Trophoblast cell (in vitro differentiated cells and primary cell): ENCODE results near the gene HOPX.
"Not testable (repeated sequence)": the region's sequence is repeated elsewhere in the genome, so short reads cannot be mapped to it uniquely, and the experiment has no call there.

Source experiments
- DNase-seq, 2 donors: peaks; one replicate each; pipeline ENCODE4 v3.0.0-alpha.2; 2016
- H2AFZ ChIP-seq: 2 replicates; pipeline ENCODE4 v1.6.1; 2013; ENCODE audit warnings: low read length, moderate library complexity, mild to moderate bottlenecking; ENCODE audit not compliant: insufficient read depth, poor library complexity
- H2AK5ac ChIP-seq: 2 replicates; pipeline ENCODE4 v1.6.1; 2013; ENCODE audit warnings: mild to moderate bottlenecking, low read length
- H2BK120ac ChIP-seq: 2 replicates; pipeline ENCODE4 v1.6.1; 2013; ENCODE audit warnings: low read length, mild to moderate bottlenecking, moderate library complexity; ENCODE audit not compliant: insufficient read depth, poor library complexity
- H2BK12ac ChIP-seq: 2 replicates; pipeline ENCODE4 v1.6.1; 2013; ENCODE audit warnings: mild to moderate bottlenecking, low read length, moderate library complexity
- H2BK5ac ChIP-seq: 2 replicates; pipeline ENCODE4 v1.6.1; 2013; ENCODE audit warnings: low read length, low read depth, moderate library complexity, mild to moderate bottlenecking; ENCODE audit not compliant: poor library complexity
- H3K14ac ChIP-seq: 2 replicates; pipeline ENCODE4 v1.6.1; 2013; ENCODE audit warnings: mild to moderate bottlenecking, low read length
- H3K18ac ChIP-seq: 2 replicates; pipeline ENCODE4 v1.6.1; 2013; ENCODE audit warnings: mild to moderate bottlenecking, low read length
- H3K23ac ChIP-seq: 2 replicates; pipeline ENCODE4 v1.6.1; 2013; ENCODE audit warnings: low read length
- H3K27ac ChIP-seq: 2 replicates; pipeline ENCODE4 v1.5.1; 2013; ENCODE audit warnings: low read depth, mild to moderate bottlenecking, inconsistent platforms, low read length, moderate library complexity
- H3K27me3 ChIP-seq: 2 replicates; pipeline ENCODE4 v1.6.1; 2013; ENCODE audit warnings: inconsistent platforms, mild to moderate bottlenecking, low read length, moderate library complexity; ENCODE audit not compliant: insufficient read depth
- H3K36me3 ChIP-seq, 2 experiments: 1 replicate in 1 of 2; 2 replicates in 1 of 2; pipeline ENCODE4 v1.6.1; 2013; ENCODE audit warnings: low read length in 2 of 2, mild to moderate bottlenecking in 2 of 2, moderate library complexity in 1 of 2; ENCODE audit not compliant: insufficient read depth in 2 of 2, control insufficient read depth in 1 of 2
- H3K4ac ChIP-seq: 2 replicates; pipeline ENCODE4 v1.6.1; 2013; ENCODE audit warnings: low read depth, mild to moderate bottlenecking, low read length, moderate library complexity
- H3K4me1 ChIP-seq, 2 experiments: 1 replicate in 1 of 2; 2 replicates in 1 of 2; pipeline ENCODE4 v1.6.1; 2013; ENCODE audit warnings: low read length in 2 of 2, mild to moderate bottlenecking in 2 of 2, moderate library complexity in 1 of 2; ENCODE audit not compliant: insufficient read depth in 2 of 2, control insufficient read depth in 1 of 2
- H3K4me2 ChIP-seq: 2 replicates; pipeline ENCODE4 v1.6.1; 2013; ENCODE audit warnings: inconsistent platforms, mild to moderate bottlenecking, low read length, moderate library complexity
- H3K4me3 ChIP-seq: 2 replicates; pipeline ENCODE4 v1.5.1; 2013; ENCODE audit warnings: mild to moderate bottlenecking, low read depth, low read length, inconsistent platforms
- H3K79me1 ChIP-seq: one replicate; pipeline ENCODE4 v1.6.1; 2013; ENCODE audit warnings: low read length
- H3K79me2 ChIP-seq: 2 replicates; pipeline ENCODE4 v1.6.1; 2013; ENCODE audit warnings: low read length, mild to moderate bottlenecking; ENCODE audit not compliant: control insufficient read depth, insufficient read depth, poor library complexity
- H3K9ac ChIP-seq: 2 replicates; pipeline ENCODE4 v1.6.1; 2013; ENCODE audit warnings: mild to moderate bottlenecking, low read length
- H3K9me3 ChIP-seq: 2 replicates; pipeline ENCODE4 v1.6.1; 2013; ENCODE audit warnings: low read depth, mild to moderate bottlenecking, control low read depth, inconsistent platforms, low read length; ENCODE audit not compliant: insufficient read depth
- H4K12ac ChIP-seq: 2 replicates; pipeline ENCODE4 v1.6.1; 2013; ENCODE audit warnings: low read depth, mild to moderate bottlenecking, low read length, moderate library complexity
- H4K8ac ChIP-seq: 2 replicates; pipeline ENCODE4 v1.6.1; 2013; ENCODE audit warnings: low read depth, mild to moderate bottlenecking, low read length, moderate library complexity
- H4K91ac ChIP-seq: one replicate; pipeline ENCODE4 v1.6.1; 2013; ENCODE audit warnings: low read depth, mild to moderate bottlenecking, low read length, moderate library complexity
- WGBS: extraction: QIAGEN DNeasy Blood & Tissue Kit; methylation state at CpG from one replicate; pipeline ENCODE4 v1.1.7; 2013; ENCODE audit warnings: missing lambda C conversion rate; ENCODE audit not compliant: insufficient read length, insufficient coverage; ENCODE audit errors: extremely low coverage; 5-methylcytosine and 5-hydroxymethylcytosine counted together

Gene HOPX

GRCh38 chr4:56637791-56638190 is 43.3 kb downstream of the HOPX start:
- Histone ChIP-seq H3K23ac (no peak overlapping the region), H3K79me1 (no peaks in the 10 kb centered on the region), H2AK5ac (no peak overlapping the region), H3K4me1 (peaks cover 0 to 3% of the 10 kb centered on the region in 2 experiments), H3K79me2 (no peaks in the 10 kb centered on the region), H3K4me3 (no peak overlapping the region), H3K9ac (no peak overlapping the region), H2AFZ (no peak overlapping the region), H3K4ac (no peak overlapping the region), H4K91ac (no peak overlapping the region), H3K18ac (no peak overlapping the region), H2BK120ac (no peak overlapping the region), H4K8ac (no peak overlapping the region), H4K12ac (no peak overlapping the region), H2BK5ac (no peak overlapping the region), H3K14ac (no peak overlapping the region), H3K27ac (no peak overlapping the region), H3K27me3 (no peaks in the 10 kb centered on the region), H2BK12ac (no peak overlapping the region), H3K4me2 (no peak overlapping the region), H3K36me3 (no peaks in the 10 kb centered on the region), H3K9me3 (no peaks in the 10 kb centered on the region)
- DNase-seq = no peak

GRCh38 chr4:56637154-56637553 is 43.9 kb downstream of the HOPX start:
- H3K27me3 ChIP-seq = no peaks in the 10 kb centered on the region
- H3K4me2 ChIP-seq = no peak overlapping the region
- no peak overlapping the region for H2BK120ac ChIP-seq
- no peak overlapping the region for H2AK5ac ChIP-seq
- H3K36me3 ChIP-seq = no peaks in the 10 kb centered on the region
- no peak overlapping the region for H4K8ac ChIP-seq
- peaks cover 0 to 3% of the 10 kb centered on the region in 2 experiments for H3K4me1 ChIP-seq
- no peak overlapping the region for H2AFZ ChIP-seq
- no peaks in the 10 kb centered on the region for H3K9me3 ChIP-seq
- no CpG with 5 or more reads among the region's 1 CpG for WGBS
- H3K79me1 ChIP-seq = no peaks in the 10 kb centered on the region
- no peak overlapping the region for H3K9ac ChIP-seq
- no peak overlapping the region for H2BK12ac ChIP-seq
- H4K12ac ChIP-seq = no peak overlapping the region
- H3K14ac ChIP-seq = no peak overlapping the region
- no peak overlapping the region for H3K4ac ChIP-seq
- H3K23ac ChIP-seq = no peak overlapping the region
- no peak overlapping the region for H4K91ac ChIP-seq
- no peak overlapping the region for H3K18ac ChIP-seq
- H3K27ac ChIP-seq = no peak overlapping the region
- no peak overlapping the region for H3K4me3 ChIP-seq
- no peak for DNase-seq
- no peak overlapping the region for H2BK5ac ChIP-seq
- no peaks in the 10 kb centered on the region for H3K79me2 ChIP-seq

GRCh38 chr4:56634954-56635353 is 46.1 kb downstream of the HOPX start:
- not testable (repeated sequence) for H2AFZ ChIP-seq, H3K36me3 ChIP-seq, H3K27ac ChIP-seq, H3K4me2 ChIP-seq, H3K9me3 ChIP-seq, H3K14ac ChIP-seq, H3K23ac ChIP-seq, H2BK5ac ChIP-seq, H3K4me1 ChIP-seq, H3K18ac ChIP-seq, H3K4ac ChIP-seq, H3K9ac ChIP-seq, H2AK5ac ChIP-seq, H3K4me3 ChIP-seq, H3K27me3 ChIP-seq, H4K91ac ChIP-seq, DNase-seq, H4K12ac ChIP-seq, H3K79me1 ChIP-seq, H2BK12ac ChIP-seq, H2BK120ac ChIP-seq, H4K8ac ChIP-seq, H3K79me2 ChIP-seq
- WGBS = no CpG with 5 or more reads among the region's 9 CpGs

GRCh38 chr4:56633486-56633885 is 47.6 kb downstream of the HOPX start:
- Histone ChIP-seq H3K27me3 (no peaks in the 10 kb centered on the region), H2AFZ (no peak overlapping the region), H3K9ac (no peak overlapping the region), H3K79me1 (no peaks in the 10 kb centered on the region), H3K23ac (no peak overlapping the region), H3K4me3 (no peak overlapping the region), H3K14ac (no peak overlapping the region), H4K8ac (no peak overlapping the region), H3K9me3 (no peaks in the 10 kb centered on the region), H2BK5ac (no peak overlapping the region), H4K91ac (no peak overlapping the region), H4K12ac (no peak overlapping the region), H3K79me2 (no peaks in the 10 kb centered on the region), H2BK120ac (no peak overlapping the region), H3K4me1 (peaks cover 0 to 3% of the 10 kb centered on the region in 2 experiments), H2AK5ac (no peak overlapping the region), H3K36me3 (no peaks in the 10 kb centered on the region), H3K27ac (no peak overlapping the region), H3K18ac (no peak overlapping the region), H3K4me2 (no peak overlapping the region), H2BK12ac (no peak overlapping the region), H3K4ac (no peak overlapping the region)
- WGBS = no CpG with 5 or more reads among the region's 7 CpGs
- peak in 1 of 2 donors; percentile 17 for DNase-seq
